ENCODE results near the gene TNFRSF12A. TPM values are rescaled to one million over a fixed set of nuclear protein-coding genes. Genes with fewer than 3 reads are reported as not detected.

The TNFRSF12A gene
- total RNA-seq, 2 donors from 2014 or later = 37.8 to 43.5 TPM

DNA sequence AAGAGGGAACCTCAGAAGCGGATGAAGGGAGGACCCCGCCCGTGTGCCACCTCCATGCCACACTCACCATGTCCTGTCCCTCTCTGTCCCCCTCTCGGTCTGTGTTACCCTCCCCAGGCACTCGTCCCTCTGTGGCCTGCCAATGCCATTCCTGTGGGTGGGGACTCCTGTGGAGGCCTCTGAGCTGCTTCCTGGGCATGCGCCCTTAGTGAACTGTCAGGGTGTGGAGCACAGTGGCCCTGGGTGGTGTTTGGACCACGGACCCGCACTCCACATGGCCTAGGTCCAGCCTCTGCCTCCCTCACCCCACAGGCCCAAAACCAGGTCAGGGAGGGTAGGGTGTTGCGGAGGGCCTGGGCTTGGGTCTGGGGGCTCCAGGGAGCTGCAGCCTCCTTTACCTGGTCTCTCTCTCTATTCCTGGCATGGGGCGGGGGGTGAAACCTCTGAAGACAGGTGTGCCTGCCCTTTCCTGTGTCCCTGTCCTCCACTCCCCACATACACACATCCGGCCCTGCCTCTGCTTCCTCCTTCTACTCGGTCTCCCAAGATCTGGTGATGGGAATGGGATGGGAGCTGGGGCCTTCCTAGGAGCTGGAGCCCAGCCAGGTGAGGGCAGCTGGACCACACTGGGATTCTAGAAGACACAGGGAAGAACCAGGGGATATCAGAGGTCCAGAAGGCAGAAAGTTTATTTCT is 28.5 kb upstream of the TNFRSF12A start:
- no peak overlapping the region for H3K9ac ChIP-seq (ENCODE audit: extremely low read depth, low read length, poor library complexity, severe bottlenecking)
- no peak overlapping the region for H3K27ac Mint-ChIP-seq

DNA sequence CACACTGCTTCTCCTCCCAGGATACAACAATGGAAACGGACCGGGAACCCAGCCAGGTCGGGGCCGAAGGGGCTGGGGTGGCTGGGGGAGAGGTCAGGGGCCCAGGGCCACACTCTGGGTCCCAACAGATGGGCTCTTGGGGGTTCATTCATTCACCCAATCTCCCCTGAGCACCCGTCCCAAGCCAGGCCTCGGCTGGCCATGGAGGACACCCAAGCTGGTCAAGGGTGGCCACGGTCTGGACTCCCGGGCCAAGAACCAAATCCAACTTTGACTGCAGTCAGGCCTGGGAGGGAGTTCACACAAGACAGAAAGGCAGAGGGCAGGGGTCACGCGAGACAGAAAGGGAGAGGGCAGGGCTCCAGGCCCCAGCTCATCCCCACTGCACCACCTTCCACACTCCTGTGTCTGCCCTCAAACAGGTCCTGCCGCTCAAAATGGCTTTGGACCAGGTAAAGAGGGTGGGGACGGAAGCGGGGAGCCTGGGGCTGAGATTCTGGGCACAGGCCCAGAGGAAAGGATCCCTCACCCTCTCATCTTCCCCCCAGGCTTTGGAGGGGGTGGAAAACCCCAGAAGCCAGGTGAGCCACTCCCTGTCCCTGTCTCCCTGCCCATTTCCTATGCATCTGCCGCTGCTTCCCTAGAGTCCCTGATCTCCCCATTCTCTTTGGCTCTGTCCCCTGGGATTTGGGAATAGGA is 27.6 kb upstream of the TNFRSF12A start:
- Histone ChIP-seq H3K27ac (ENCODE audit: low read depth, low read length) (no peak overlapping the region), H3K9ac (ENCODE audit: extremely low read depth, low read length, poor library complexity, severe bottlenecking) (no peak overlapping the region), H3K4me1 (ENCODE audit: control insufficient read depth, insufficient read depth, low read length) (no peaks in the 10 kb centered on the region), H3K36me3 (ENCODE audit: control insufficient read depth, insufficient read depth, low read length) (no peaks in the 10 kb centered on the region), H3K4me3 (ENCODE audit: low read length) (no peak overlapping the region), H3K9me3 (ENCODE audit: control insufficient read depth, low read length) (no peaks in the 10 kb centered on the region), H3K27me3 (ENCODE audit: control insufficient read depth, insufficient read depth, low read length, poor library complexity, severe bottlenecking) (no peaks in the 10 kb centered on the region)
- WGBS, 2 experiments (ENCODE audit: insufficient coverage in 1 of 2, insufficient read length in 1 of 2) = 86 to 93% methylated on average over 4 to 14 of the region's 14 CpGs
- Mint-ChIP-seq H3K4me1 (peaks cover 7% of the 10 kb centered on the region), H3K36me3 (ENCODE audit: low read depth) (no peaks in the 10 kb centered on the region), H3K9me3 (no peaks in the 10 kb centered on the region), H3K27ac (no peak overlapping the region), H3K4me3 (no peak overlapping the region), H3K27me3 (ENCODE audit: insufficient read depth) (no peaks in the 10 kb centered on the region)
- TF ChIP-seq, protein P1, sequence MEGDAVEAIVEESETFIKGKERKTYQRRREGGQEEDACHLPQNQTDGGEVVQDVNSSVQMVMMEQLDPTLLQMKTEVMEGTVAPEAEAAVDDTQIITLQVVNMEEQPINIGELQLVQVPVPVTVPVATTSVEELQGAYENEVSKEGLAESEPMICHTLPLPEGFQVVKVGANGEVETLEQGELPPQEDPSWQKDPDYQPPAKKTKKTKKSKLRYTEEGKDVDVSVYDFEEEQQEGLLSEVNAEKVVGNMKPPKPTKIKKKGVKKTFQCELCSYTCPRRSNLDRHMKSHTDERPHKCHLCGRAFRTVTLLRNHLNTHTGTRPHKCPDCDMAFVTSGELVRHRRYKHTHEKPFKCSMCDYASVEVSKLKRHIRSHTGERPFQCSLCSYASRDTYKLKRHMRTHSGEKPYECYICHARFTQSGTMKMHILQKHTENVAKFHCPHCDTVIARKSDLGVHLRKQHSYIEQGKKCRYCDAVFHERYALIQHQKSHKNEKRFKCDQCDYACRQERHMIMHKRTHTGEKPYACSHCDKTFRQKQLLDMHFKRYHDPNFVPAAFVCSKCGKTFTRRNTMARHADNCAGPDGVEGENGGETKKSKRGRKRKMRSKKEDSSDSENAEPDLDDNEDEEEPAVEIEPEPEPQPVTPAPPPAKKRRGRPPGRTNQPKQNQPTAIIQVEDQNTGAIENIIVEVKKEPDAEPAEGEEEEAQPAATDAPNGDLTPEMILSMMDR (conservative IDR thresholded peaks at IDR 0.05) = no peak
- DNase-seq = no peak

More for the DNA sequence above, 28.5 kb upstream of the TNFRSF12A start:
- peaks cover 7% of the 10 kb centered on the region for H3K4me1 Mint-ChIP-seq
- H3K9me3 ChIP-seq (ENCODE audit: control insufficient read depth, low read length) = no peaks in the 10 kb centered on the region
- H3K4me3 Mint-ChIP-seq = no peak overlapping the region
- H3K27ac ChIP-seq (ENCODE audit: low read depth, low read length) = no peak overlapping the region
- TF ChIP-seq, protein P1 (conservative IDR thresholded peaks at IDR 0.05) = no peak
- H3K4me3 ChIP-seq (ENCODE audit: low read length) = no peak overlapping the region
- H3K9me3 Mint-ChIP-seq = no peaks in the 10 kb centered on the region
- DNase-seq = no peak
- no peaks in the 10 kb centered on the region for H3K27me3 Mint-ChIP-seq (ENCODE audit: insufficient read depth)
- H3K36me3 ChIP-seq (ENCODE audit: control insufficient read depth, insufficient read depth, low read length) = no peaks in the 10 kb centered on the region
- WGBS, 2 experiments (ENCODE audit: insufficient coverage in 1 of 2, insufficient read length in 1 of 2) = 90 to 94% methylated on average over 3 to 12 of the region's 12 CpGs
- no peaks in the 10 kb centered on the region for H3K27me3 ChIP-seq (ENCODE audit: control insufficient read depth, insufficient read depth, low read length, poor library complexity, severe bottlenecking)
- no peaks in the 10 kb centered on the region for H3K4me1 ChIP-seq (ENCODE audit: control insufficient read depth, insufficient read depth, low read length)
- no peaks in the 10 kb centered on the region for H3K36me3 Mint-ChIP-seq (ENCODE audit: low read depth)

DNA sequence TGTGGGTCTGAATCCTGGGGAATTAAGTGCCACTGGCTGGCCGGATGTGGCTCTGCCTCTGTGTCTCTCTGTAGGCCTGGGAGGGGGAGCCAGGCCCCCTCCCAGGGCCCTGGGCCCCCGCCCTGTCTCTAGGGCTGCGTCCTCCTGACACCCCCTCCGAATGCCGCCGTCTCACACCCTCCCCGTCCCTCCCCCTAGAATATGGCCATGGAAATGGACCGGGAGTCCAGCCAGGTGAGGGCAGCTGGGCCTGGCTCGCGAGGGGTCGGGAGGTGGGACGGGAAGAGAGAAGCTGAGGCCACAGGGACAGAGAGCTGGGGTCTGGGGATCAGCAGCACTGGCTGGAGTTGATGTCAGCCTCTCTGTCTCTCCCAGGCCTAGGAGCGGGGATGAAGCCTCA is 23.9 kb upstream of the TNFRSF12A start:
- H3K4me3 Mint-ChIP-seq = no peak overlapping the region
- TF ChIP-seq, protein P1 (conservative IDR thresholded peaks at IDR 0.05) = no peak
- no peak for DNase-seq
- Histone ChIP-seq H3K9me3 (ENCODE audit: control insufficient read depth, low read length) (no peaks in the 10 kb centered on the region), H3K27me3 (ENCODE audit: control insufficient read depth, insufficient read depth, low read length, poor library complexity, severe bottlenecking) (no peaks in the 10 kb centered on the region), H3K27ac (ENCODE audit: low read depth, low read length) (no peak overlapping the region), H3K4me1 (ENCODE audit: control insufficient read depth, insufficient read depth, low read length) (no peaks in the 10 kb centered on the region), H3K9ac (ENCODE audit: extremely low read depth, low read length, poor library complexity, severe bottlenecking) (no peak overlapping the region), H3K36me3 (ENCODE audit: control insufficient read depth, insufficient read depth, low read length) (no peaks in the 10 kb centered on the region), H3K4me3 (ENCODE audit: low read length) (no peak overlapping the region)
- H3K4me1 Mint-ChIP-seq = no peaks in the 10 kb centered on the region
- WGBS, 2 experiments (ENCODE audit: insufficient coverage in 1 of 2, insufficient read length in 1 of 2) = 81 to 90% methylated on average over 6 to 13 of the region's 13 CpGs
- H3K27me3 Mint-ChIP-seq (ENCODE audit: insufficient read depth) = peaks cover 2% of the 10 kb centered on the region
- H3K36me3 Mint-ChIP-seq (ENCODE audit: low read depth) = no peaks in the 10 kb centered on the region
- no peak overlapping the region for H3K27ac Mint-ChIP-seq
- H3K9me3 Mint-ChIP-seq = no peaks in the 10 kb centered on the region
